Astrocyte (in vitro differentiated cells and primary cell): Measurements from ENCODE around the gene ANGEL1. TPM values are rescaled to one million over a fixed set of nuclear protein-coding genes. Genes with fewer than 3 reads are reported as not detected.

Experiments
- DNase-seq: peaks from one replicate; pipeline ENCODE4 v3.0.0-alpha.2; 2010; ENCODE audit warnings: low read depth
- FAIRE-seq: peaks from 2 replicates; lab custom pipeline; 2011; peaks lifted over from hg19 to GRCh38; lab: Jason Lieb, UNC
- H2AFZ ChIP-seq: 2 replicates; pipeline ENCODE4 v1.6.0; 2012; ENCODE audit warnings: low read depth, low read length, inconsistent platforms
- H3K27ac ChIP-seq: 2 replicates; pipeline ENCODE4 v1.5.1; 2011; ENCODE audit warnings: low read depth, low read length, inconsistent platforms
- H3K27me3 ChIP-seq: 2 replicates; pipeline ENCODE4 v1.6.0; 2011; ENCODE audit warnings: low read length, inconsistent platforms; ENCODE audit not compliant: insufficient read depth
- H3K36me3 ChIP-seq: 2 replicates; pipeline ENCODE4 v1.5.1; 2011; ENCODE audit warnings: low read length, inconsistent platforms; ENCODE audit not compliant: insufficient read depth
- H3K4me1 ChIP-seq: 2 replicates; pipeline ENCODE4 v1.5.1; 2011; ENCODE audit warnings: low read length, inconsistent platforms; ENCODE audit not compliant: insufficient read depth
- H3K4me2 ChIP-seq: 2 replicates; pipeline ENCODE4 v1.6.0; 2012; ENCODE audit warnings: low read length, inconsistent platforms
- H3K4me3 ChIP-seq: 2 replicates; pipeline ENCODE4 v1.5.1; 2011; ENCODE audit warnings: low read depth, mild to moderate bottlenecking, low read length, inconsistent platforms; ENCODE audit not compliant: insufficient read depth
- H3K79me2 ChIP-seq: 2 replicates; pipeline ENCODE4 v1.6.0; 2012; ENCODE audit warnings: mild to moderate bottlenecking, low read length, inconsistent platforms; ENCODE audit not compliant: insufficient read depth
- H3K9ac ChIP-seq: 2 replicates; pipeline ENCODE4 v1.6.0; 2012; ENCODE audit warnings: mild to moderate bottlenecking, low read length, inconsistent platforms
- H3K9me3 ChIP-seq: 2 replicates; pipeline ENCODE4 v1.5.1; 2012; ENCODE audit warnings: low read depth, mild to moderate bottlenecking, low read length, inconsistent platforms; ENCODE audit not compliant: insufficient read depth
- H4K20me1 ChIP-seq: 2 replicates; pipeline ENCODE4 v1.6.0; 2012; ENCODE audit warnings: low read length, inconsistent platforms; ENCODE audit not compliant: insufficient read depth
- H3K27ac Mint-ChIP-seq: one replicate; pipeline ENCODE4 v1.8.0; 2021; ENCODE audit warnings: mild to moderate bottlenecking, mixed read lengths; ENCODE audit not compliant: unreplicated experiment
- H3K27me3 Mint-ChIP-seq: one replicate; pipeline ENCODE4 v1.8.0; 2021; ENCODE audit warnings: low read depth, mixed read lengths; ENCODE audit not compliant: unreplicated experiment
- H3K36me3 Mint-ChIP-seq: one replicate; pipeline ENCODE4 v1.8.0; 2021; ENCODE audit warnings: low read depth, mixed read lengths; ENCODE audit not compliant: unreplicated experiment
- H3K4me1 Mint-ChIP-seq: one replicate; pipeline ENCODE4 v1.8.0; 2021; ENCODE audit warnings: low read depth, mixed read lengths; ENCODE audit not compliant: unreplicated experiment
- H3K4me3 Mint-ChIP-seq: one replicate; pipeline ENCODE4 v1.8.0; 2021; ENCODE audit warnings: mild to moderate bottlenecking, moderate library complexity, mixed read lengths; ENCODE audit not compliant: unreplicated experiment
- H3K9me3 Mint-ChIP-seq: one replicate; pipeline ENCODE4 v1.8.0; 2021; ENCODE audit warnings: mild to moderate bottlenecking, mixed read lengths; ENCODE audit not compliant: unreplicated experiment
- CTCF ChIP-seq: IDR thresholded peaks from 2 replicates; pipeline ENCODE4 v1.5.1; 2011; ENCODE audit warnings: low read depth, mild to moderate bottlenecking, inconsistent platforms, low read length, moderate library complexity; ENCODE audit not compliant: insufficient read depth
- EZH2 ChIP-seq: IDR thresholded peaks from 2 replicates; pipeline ENCODE4 v1.6.1; 2012; ENCODE audit warnings: mild to moderate bottlenecking, low read length, inconsistent platforms; ENCODE audit not compliant: insufficient read depth
- total RNA-seq: library from RNA; stranded (reverse); gene quantifications from 2 replicates; pipeline ENCODE4 v1.2.1, GENCODE V29; 2021

The ANGEL1 gene
- total RNA-seq, 1 donor from 2014 or later, result 12.7 TPM

GRCh38 chr14:76829013-76829365 is 16.3 kb upstream of the ANGEL1 start:
- H3K4me2 ChIP-seq, result no peak overlapping the region
- FAIRE-seq, result no peak
- no peak overlapping the region for H3K27ac ChIP-seq

GRCh38 chr14:76828339-76829012 is 15.8 kb upstream of the ANGEL1 start:
- H3K27me3 ChIP-seq, result peaks cover 7% of the 10 kb centered on the region
- peak overlapping the region; percentile 56 for H2AFZ ChIP-seq
- H4K20me1 ChIP-seq, result no peaks in the 10 kb centered on the region
- Mint-ChIP-seq H3K27ac (no peak overlapping the region), H3K4me1 (peaks cover 6% of the 10 kb centered on the region), H3K27me3 (peaks cover 21% of the 10 kb centered on the region), H3K36me3 (no peaks in the 10 kb centered on the region), H3K4me3 (no peak overlapping the region), H3K9me3 (peaks cover 5% of the 10 kb centered on the region)
- no peaks in the 10 kb centered on the region for H3K79me2 ChIP-seq
- no peaks in the 10 kb centered on the region for H3K4me1 ChIP-seq
- no peaks in the 10 kb centered on the region for H3K36me3 ChIP-seq
- no peak overlapping the region for H3K27ac ChIP-seq
- TF ChIP-seq EZH2 (no peak), CTCF (no peak)
- peak overlapping the region; percentile 10 for H3K4me3 ChIP-seq
- no peaks in the 10 kb centered on the region for H3K9me3 ChIP-seq
- no peak overlapping the region for H3K9ac ChIP-seq
- peak overlapping the region; percentile 65 for H3K4me2 ChIP-seq
- FAIRE-seq, result no peak
- no peak for DNase-seq

More at GRCh38 chr14:76829013-76829365, 16.3 kb upstream of the ANGEL1 start:
- no peak for TF ChIP-seq EZH2
- TF ChIP-seq CTCF, result no peak
- Mint-ChIP-seq H3K9me3 (peaks cover 5% of the 10 kb centered on the region), H3K27ac (no peak overlapping the region), H3K4me3 (no peak overlapping the region), H3K36me3 (no peaks in the 10 kb centered on the region), H3K4me1 (peaks cover 6% of the 10 kb centered on the region), H3K27me3 (peaks cover 21% of the 10 kb centered on the region)
- Histone ChIP-seq H3K4me3 (no peak overlapping the region), H3K9ac (no peak overlapping the region), H4K20me1 (no peaks in the 10 kb centered on the region), H3K79me2 (no peaks in the 10 kb centered on the region), H2AFZ (no peak overlapping the region), H3K9me3 (no peaks in the 10 kb centered on the region), H3K27me3 (peaks cover 7% of the 10 kb centered on the region), H3K4me1 (no peaks in the 10 kb centered on the region), H3K36me3 (no peaks in the 10 kb centered on the region)
- DNase-seq, result no peak

GRCh38 chr14:76827696-76828296 is 15.1 kb upstream of the ANGEL1 start:
- Mint-ChIP-seq H3K36me3 (no peaks in the 10 kb centered on the region), H3K4me1 (peaks cover 6% of the 10 kb centered on the region), H3K4me3 (no peak overlapping the region), H3K9me3 (peaks cover 5% of the 10 kb centered on the region), H3K27me3 (peaks cover 21% of the 10 kb centered on the region), H3K27ac (no peak overlapping the region)
- Histone ChIP-seq H3K36me3 (no peaks in the 10 kb centered on the region), H3K9me3 (no peaks in the 10 kb centered on the region), H3K27me3 (peaks cover 7% of the 10 kb centered on the region), H3K79me2 (no peaks in the 10 kb centered on the region), H3K4me2 (peak overlapping the region; percentile 65), H3K27ac (no peak overlapping the region), H3K4me3 (peak overlapping the region; percentile 10), H2AFZ (peak overlapping the region; percentile 56), H3K4me1 (no peaks in the 10 kb centered on the region), H4K20me1 (no peaks in the 10 kb centered on the region), H3K9ac (no peak overlapping the region)
- DNase-seq, result no peak
- FAIRE-seq, result no peak
- TF ChIP-seq EZH2 (no peak), CTCF (no peak)
